ENCODE results near the gene LSAMP. TPM values are rescaled to one million over a fixed set of nuclear protein-coding genes. Genes with fewer than 3 reads are reported as not detected.

Gene LSAMP
- total and polyA plus RNA-seq, 2 of the 8 experiments (the other 6 are each of a cell fraction or from before 2014, with no cell fraction given): 1.8 to 5.7 TPM

DNA sequence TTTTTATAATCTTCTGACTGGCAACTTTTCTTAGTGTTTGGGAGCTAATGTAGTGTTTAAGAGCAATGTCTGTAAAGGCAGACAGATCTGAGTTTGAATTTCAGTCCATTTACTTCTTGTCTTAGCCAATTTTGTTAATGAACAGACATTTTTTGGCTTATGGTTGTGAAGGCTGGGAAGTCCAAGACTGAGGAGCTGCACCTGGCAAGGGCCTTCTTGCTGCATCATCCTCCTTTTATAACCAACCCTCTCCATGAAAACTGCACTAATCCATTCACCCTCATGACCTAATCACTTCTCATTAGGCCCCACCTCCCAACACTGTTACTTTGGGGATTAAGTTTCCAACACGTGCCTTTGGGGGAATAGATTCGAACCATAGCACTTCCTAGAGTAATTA lies 657.5 kb downstream of the LSAMP start (continued):
- TF ChIP-seq, protein P1, sequence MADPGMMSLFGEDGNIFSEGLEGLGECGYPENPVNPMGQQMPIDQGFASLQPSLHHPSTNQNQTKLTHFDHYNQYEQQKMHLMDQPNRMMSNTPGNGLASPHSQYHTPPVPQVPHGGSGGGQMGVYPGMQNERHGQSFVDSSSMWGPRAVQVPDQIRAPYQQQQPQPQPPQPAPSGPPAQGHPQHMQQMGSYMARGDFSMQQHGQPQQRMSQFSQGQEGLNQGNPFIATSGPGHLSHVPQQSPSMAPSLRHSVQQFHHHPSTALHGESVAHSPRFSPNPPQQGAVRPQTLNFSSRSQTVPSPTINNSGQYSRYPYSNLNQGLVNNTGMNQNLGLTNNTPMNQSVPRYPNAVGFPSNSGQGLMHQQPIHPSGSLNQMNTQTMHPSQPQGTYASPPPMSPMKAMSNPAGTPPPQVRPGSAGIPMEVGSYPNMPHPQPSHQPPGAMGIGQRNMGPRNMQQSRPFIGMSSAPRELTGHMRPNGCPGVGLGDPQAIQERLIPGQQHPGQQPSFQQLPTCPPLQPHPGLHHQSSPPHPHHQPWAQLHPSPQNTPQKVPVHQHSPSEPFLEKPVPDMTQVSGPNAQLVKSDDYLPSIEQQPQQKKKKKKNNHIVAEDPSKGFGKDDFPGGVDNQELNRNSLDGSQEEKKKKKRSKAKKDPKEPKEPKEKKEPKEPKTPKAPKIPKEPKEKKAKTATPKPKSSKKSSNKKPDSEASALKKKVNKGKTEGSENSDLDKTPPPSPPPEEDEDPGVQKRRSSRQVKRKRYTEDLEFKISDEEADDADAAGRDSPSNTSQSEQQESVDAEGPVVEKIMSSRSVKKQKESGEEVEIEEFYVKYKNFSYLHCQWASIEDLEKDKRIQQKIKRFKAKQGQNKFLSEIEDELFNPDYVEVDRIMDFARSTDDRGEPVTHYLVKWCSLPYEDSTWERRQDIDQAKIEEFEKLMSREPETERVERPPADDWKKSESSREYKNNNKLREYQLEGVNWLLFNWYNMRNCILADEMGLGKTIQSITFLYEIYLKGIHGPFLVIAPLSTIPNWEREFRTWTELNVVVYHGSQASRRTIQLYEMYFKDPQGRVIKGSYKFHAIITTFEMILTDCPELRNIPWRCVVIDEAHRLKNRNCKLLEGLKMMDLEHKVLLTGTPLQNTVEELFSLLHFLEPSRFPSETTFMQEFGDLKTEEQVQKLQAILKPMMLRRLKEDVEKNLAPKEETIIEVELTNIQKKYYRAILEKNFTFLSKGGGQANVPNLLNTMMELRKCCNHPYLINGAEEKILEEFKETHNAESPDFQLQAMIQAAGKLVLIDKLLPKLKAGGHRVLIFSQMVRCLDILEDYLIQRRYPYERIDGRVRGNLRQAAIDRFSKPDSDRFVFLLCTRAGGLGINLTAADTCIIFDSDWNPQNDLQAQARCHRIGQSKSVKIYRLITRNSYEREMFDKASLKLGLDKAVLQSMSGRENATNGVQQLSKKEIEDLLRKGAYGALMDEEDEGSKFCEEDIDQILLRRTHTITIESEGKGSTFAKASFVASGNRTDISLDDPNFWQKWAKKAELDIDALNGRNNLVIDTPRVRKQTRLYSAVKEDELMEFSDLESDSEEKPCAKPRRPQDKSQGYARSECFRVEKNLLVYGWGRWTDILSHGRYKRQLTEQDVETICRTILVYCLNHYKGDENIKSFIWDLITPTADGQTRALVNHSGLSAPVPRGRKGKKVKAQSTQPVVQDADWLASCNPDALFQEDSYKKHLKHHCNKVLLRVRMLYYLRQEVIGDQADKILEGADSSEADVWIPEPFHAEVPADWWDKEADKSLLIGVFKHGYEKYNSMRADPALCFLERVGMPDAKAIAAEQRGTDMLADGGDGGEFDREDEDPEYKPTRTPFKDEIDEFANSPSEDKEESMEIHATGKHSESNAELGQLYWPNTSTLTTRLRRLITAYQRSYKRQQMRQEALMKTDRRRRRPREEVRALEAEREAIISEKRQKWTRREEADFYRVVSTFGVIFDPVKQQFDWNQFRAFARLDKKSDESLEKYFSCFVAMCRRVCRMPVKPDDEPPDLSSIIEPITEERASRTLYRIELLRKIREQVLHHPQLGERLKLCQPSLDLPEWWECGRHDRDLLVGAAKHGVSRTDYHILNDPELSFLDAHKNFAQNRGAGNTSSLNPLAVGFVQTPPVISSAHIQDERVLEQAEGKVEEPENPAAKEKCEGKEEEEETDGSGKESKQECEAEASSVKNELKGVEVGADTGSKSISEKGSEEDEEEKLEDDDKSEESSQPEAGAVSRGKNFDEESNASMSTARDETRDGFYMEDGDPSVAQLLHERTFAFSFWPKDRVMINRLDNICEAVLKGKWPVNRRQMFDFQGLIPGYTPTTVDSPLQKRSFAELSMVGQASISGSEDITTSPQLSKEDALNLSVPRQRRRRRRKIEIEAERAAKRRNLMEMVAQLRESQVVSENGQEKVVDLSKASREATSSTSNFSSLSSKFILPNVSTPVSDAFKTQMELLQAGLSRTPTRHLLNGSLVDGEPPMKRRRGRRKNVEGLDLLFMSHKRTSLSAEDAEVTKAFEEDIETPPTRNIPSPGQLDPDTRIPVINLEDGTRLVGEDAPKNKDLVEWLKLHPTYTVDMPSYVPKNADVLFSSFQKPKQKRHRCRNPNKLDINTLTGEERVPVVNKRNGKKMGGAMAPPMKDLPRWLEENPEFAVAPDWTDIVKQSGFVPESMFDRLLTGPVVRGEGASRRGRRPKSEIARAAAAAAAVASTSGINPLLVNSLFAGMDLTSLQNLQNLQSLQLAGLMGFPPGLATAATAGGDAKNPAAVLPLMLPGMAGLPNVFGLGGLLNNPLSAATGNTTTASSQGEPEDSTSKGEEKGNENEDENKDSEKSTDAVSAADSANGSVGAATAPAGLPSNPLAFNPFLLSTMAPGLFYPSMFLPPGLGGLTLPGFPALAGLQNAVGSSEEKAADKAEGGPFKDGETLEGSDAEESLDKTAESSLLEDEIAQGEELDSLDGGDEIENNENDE (IDR thresholded peaks at IDR 0.05; ENCODE audit: insufficient replicate concordance, low read length): no peak
- TF ChIP-seq POLR2AphosphoS5 (IDR thresholded peaks at IDR 0.05; ENCODE audit: low read depth, low read length) (no peak), EZH2 (IDR thresholded peaks at IDR 0.05; ENCODE audit: low read depth, low read length, severe bottlenecking) (no peak)

Measured in H1 (cell line).